IPS DF 19.7 (cell line): ENCODE results near the gene ICOSLG.
"Not testable (repeated sequence)": the region's sequence is repeated elsewhere in the genome, so short reads cannot be mapped to it uniquely, and the experiment has no call there.

Source experiments
- DNase-seq: peaks from one replicate; pipeline ENCODE4 v3.0.0-alpha.2; 2013; ENCODE audit warnings: low read depth, low spot score

The ICOSLG gene, protein sequence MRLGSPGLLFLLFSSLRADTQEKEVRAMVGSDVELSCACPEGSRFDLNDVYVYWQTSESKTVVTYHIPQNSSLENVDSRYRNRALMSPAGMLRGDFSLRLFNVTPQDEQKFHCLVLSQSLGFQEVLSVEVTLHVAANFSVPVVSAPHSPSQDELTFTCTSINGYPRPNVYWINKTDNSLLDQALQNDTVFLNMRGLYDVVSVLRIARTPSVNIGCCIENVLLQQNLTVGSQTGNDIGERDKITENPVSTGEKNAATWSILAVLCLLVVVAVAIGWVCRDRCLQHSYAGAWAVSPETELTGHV

GRCh38 chr21:44240842-44241241 lies at the start of gene ICOSLG:
Gene ICOSLG, minus strand, starts transcription at chr21:44240943. Its CDS starts 126 bp downstream, at chr21:44240817.
- not testable (repeated sequence) for DNase-seq

DNA sequence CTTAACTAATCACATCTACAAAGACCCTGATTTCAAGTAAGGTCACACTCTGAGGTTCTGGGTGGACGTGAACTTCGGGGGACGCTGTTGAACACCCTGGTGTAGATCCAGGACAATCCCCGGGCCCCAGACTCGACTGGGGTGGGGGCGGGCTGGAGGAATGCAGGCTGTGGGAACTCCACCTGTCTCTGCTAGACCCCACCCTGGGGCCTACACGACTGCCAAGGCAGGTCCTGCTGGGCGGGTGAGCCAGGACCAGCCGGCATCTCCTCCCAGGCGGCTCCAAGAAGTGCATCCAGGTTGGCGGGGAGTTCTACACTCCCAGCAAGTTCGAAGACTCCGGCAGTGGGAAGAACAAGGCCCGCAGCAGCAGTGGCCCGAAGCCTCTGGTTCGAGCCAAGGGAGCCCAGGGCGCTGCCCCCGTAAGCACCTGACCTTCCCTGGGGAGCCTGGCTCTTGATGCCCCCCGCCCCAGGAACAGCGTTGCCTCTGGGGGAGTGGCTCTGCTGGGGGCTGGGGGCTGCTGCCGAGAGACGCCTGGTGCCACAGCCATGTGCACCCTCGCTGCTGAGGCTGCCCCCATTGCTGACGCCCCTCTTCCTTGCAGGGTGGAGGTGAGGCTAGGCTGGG lies 48.8 kb upstream of the ICOSLG start:
- DNase-seq, result no peak

- no peak for DNase-seq
Measured at GRCh38 chr21:44288251-44289110, 47.7 kb upstream of the ICOSLG start.

GRCh38 chr21:44286716-44287632 lies 46.2 kb upstream of the ICOSLG start:
- DNase-seq, result no peak

- no peak for DNase-seq
Measured at GRCh38 chr21:44286086-44286715, 45.5 kb upstream of the ICOSLG start.

DNA sequence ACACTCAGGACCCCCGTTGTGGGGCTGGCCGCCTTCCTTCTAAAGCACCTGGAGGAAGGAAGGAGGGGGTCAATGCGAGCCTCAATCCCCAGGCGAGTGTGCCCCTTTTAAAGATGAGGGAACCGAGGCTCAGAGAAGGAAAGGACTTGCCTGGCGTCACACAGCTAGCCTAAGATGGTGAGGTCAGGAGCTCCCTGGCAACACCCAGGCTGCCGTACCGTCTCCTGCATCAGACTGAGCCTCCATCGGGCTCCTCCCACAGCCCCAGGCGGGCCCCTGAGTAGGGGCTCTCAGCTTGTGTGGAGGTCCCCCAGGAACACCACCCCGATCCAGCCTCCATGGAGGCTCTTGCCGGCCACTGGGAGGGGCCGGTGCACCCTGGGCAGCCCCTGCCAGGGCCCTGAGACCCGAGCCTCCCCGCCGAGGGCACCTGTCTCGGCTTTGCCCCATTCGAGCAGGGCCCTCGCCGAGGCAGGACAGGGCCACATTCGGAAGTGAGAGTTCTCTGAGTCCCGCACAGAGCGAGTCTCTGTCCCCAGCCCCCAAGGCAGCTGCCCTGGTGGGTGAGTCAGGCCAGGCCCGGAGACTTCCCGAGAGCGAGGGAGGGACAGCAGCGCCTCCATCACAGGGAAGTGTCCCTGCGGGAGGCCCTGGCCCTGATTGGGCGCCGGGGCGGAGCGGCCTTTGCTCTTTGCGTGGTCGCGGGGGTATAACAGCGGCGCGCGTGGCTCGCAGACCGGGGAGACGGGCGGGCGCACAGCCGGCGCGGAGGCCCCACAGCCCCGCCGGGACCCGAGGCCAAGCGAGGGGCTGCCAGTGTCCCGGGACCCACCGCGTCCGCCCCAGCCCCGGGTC lies 44.6 kb upstream of the ICOSLG start, which contains the start of gene AIRE:
Gene AIRE (plus strand): TSS at position 739 of the 855 bp plus-strand sequence. CDS start 131 bp downstream, outside the sequence.
- DNase-seq, result no peak

GRCh38 chr21:44283948-44284347 lies 43.2 kb upstream of the ICOSLG start:
- DNase-seq, result no peak

DNA sequence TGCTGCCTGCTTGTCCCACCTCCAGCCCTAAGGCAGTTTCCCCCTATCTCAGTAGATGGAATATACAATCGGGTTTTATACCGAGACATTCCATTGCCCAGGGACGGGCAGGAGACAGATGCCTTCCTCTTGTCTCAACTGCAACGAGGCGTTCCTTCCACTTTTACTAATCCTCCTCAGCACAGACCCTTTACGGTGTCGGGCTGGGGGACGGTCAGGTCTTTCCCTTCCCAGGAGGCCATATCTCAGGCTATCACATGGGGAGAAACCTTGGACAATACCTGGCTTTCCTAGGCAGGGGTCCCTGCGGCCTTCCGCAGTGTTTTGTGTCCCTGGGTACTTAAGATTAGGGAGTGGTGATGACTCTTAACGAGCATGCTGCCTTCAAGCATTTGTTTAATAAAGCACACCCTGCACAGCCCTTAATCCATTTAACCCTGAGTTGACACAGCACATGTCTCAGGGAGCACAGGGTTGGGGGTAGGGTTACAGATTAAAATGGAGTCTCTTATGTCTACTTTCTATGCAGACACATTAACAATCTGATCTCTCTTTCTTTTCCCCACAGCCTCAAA lies 42.6 kb upstream of the ICOSLG start:
- DNase-seq, result not testable (repeated sequence)

- DNase-seq, result no peak
Measured at GRCh38 chr21:44282370-44282769, 41.6 kb upstream of the ICOSLG start.

DNA sequence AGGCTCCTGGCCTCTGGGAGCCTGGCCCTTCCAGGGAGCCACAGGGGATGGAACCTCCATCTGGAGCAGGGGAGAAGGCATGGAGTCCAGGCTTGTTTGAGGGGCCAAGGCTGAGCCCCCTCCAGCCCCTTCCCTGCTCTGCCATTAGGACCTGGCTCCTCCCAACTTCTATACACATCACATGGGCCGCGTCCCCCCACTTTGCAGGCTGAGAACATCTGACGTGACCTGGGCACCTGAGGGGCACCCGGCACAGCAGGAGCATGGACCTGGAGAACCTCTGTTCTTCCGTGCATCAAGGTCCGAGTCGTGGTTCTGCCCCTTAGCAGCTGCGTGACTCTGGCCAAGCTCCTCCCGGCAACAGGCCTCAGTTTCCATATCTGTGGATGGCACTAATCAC lies 41.1 kb upstream of the ICOSLG start:
- no peak for DNase-seq

GRCh38 chr21:44279354-44280260 lies 38.9 kb upstream of the ICOSLG start:
- no peak for DNase-seq

GRCh38 chr21:44275041-44275440 lies 34.3 kb upstream of the ICOSLG start:
- no peak for DNase-seq

- DNase-seq, result no peak
Measured at GRCh38 chr21:44273046-44273445, 32.3 kb upstream of the ICOSLG start.

- DNase-seq, result no peak
Measured at GRCh38 chr21:44272284-44272858, 31.6 kb upstream of the ICOSLG start.

DNA sequence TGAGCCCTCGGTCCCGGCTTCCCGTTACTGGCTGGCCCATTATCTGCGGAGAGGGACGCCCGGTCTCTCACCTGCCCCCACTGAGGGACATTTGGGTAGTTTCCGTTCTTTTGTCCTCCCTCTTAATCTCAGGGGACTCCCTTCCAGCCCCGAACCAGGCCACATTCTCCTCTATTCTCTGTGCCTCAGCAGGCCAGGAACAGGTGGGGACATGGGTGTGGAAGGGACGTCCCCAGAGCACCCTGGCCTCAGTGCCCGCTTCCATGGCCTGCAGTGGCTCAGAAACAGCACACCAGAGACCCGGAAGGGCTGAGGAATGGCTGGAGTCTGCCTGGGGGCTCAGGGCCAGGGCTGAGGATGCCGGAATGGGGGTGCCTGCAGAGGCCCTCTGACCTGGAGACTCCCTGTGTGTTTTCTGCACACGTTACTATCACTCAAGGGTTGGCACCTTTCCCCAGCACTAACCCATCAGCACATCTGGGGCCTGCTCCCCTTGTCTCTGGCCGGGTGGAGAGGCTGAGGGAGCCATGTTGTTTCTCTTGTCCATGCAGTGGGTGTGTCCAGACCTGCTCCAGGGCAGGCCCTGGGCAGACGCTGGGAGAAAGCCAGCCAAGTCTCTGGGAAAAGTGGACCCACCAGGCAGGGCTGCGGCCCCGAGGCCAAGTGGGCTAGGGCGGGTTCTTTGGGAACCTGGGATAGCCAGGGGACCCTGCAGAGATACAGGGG lies 31.0 kb upstream of the ICOSLG start:
- no peak for DNase-seq

DNA sequence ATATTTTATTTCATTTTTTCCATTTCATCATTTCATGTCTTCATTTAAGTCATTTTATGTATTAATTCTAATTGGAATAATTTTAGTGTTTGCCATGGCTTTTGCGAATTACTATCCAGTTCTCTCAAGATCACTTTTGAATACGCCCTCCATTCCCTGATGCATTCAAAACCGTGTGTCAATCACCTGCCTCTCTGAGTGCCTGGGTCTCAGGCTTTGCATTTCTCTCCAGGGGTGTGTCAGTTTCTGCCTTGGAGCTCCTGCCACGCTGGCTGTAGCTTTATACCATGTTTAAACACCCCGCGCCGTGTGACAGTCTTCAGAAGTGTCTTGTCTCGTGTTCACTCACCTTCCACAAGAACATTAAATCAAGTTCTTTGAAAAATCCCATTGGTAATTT lies 28.3 kb upstream of the ICOSLG start:
- no peak for DNase-seq

GRCh38 chr21:44267655-44268142 lies 27.0 kb upstream of the ICOSLG start:
- no peak for DNase-seq
